GM21576 (cell line): ENCODE results near the gene KIF26B.
"Not testable (repeated sequence)": the region's sequence is repeated elsewhere in the genome, so short reads cannot be mapped to it uniquely, and the experiment has no call there.

Source experiments
- ATAC-seq: cut with Tn5 transposase; IDR thresholded peaks from one replicate; pipeline ENCODE4 v1.9.1; 2021; ENCODE audit warnings: mild to moderate bottlenecking, moderate library complexity; ENCODE audit not compliant: unreplicated experiment

Gene KIF26B

GRCh38 chr1:245663841-245664240, 509.1 kb downstream of the KIF26B start:
- no peak for ATAC-seq

GRCh38 chr1:245666412-245666811, 511.6 kb downstream of the KIF26B start:
- ATAC-seq, result no peak

GRCh38 chr1:245671349-245671748, 516.6 kb downstream of the KIF26B start:
- no peak for ATAC-seq

- ATAC-seq, result no peak
Observed at GRCh38 chr1:245671966-245672767, 517.4 kb downstream of the KIF26B start.

DNA sequence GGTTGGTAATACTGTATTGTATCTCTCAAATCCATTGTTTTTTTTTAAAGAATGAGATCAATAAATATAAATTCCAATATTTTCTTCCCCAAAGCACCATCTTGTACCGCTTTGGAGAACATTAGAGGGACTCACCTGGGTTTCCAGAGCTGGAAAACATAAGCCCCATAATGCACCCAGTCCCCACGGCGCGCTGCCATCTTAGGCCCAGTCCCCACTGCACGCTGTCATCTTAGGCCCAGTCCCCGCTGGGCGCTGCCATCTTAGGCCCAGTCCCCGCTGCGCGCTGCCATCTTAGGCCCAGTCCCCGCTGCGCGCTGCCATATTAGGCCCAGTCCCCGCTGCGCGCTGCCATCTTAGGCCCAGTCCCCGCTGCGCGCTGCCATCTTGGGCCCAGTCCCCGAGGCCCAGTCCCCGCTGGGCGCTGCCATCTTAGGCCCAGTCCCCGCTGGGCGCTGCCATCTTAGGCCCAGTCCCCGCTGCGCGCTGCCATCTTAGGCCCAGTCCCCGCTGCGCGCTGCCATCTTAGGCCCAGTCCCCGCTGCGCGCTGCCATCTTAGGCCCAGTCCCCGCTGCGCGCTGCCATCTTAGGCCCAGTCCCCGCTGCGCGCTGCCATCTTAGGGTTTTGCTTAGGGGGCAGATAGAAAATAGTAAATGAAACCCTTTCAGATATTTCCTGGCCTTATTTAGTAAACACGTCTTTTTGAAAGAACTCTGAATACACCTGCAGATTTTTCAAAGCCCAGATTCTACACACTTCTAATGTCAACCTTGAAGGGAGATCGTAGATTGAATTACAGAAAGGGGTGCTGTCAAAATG, 518.3 kb downstream of the KIF26B start:
- ATAC-seq, result not testable (repeated sequence)

DNA sequence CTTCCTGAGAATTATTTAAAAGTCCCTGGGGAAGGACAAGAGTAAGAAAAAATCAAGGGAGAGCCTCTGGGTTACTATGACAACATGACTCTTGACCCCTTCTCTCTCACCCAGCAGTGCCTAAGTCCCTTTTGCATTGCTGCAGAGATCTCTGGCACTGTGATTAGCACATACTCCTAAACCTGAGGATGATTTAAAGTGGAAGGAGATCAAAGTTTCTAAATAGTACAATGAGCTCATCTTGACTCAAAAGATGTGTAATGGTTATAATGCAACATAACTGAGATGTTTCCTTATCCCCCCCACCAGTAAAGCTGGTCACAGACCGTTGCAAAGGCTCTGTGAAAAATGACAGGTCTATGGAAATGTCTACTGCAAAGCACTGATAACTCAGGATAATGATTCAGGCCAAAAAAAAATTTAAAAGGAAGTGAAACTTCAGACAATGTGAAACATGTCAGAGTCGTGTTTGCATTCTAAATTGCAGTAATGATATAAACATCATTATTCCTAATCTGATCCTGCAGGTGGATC, 519.2 kb downstream of the KIF26B start:
- peak; percentile 73 for ATAC-seq

GRCh38 chr1:245677461-245678240, 522.9 kb downstream of the KIF26B start:
- no peak for ATAC-seq

- ATAC-seq, result no peak
Observed at GRCh38 chr1:245678860-245679411, 524.2 kb downstream of the KIF26B start.

DNA sequence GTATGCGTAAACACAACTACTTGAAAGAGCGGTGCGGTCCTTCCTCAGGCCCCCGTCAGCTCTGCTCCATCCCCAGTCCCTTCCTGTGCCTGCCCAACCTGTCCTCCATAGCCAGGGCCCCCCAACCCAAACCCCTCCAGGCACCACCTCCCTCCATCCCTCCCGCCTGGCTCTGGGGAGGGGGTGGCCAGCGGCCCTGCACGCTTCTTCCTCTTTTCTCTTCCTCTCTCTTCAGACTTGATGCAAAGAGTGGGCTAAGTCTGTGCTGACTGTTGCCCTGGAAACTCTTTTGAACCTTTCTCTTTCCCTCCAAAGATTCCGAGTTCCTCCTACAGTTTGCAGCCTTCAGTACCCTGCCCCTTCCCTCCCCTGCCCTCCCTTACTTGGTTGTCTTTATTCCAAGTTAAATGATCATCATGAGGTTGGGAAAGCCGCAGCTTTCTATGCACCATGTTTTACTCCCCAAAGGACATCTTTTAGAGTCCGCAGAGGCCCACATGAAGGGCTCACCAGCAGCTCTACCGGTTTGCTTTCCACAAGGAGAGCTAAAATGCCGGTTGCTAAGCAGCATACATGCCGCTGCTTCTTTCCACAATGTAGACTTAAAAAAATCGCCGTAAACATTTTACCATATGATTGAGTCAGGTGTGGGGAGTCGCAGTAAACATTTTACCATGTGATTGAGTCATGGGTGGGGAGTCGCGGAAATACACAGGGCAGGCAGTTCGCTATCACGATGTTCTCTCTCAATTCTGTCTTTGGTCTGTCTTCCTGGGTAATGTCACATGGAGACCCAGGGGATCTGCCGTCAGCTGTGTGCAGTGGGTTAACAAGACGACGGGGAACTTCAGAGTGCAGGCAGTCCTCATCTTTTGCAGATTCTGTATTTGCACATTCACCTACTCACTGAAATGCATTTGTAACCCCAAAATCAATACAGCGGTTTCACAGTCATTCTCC, 525.3 kb downstream of the KIF26B start:
- no peak for ATAC-seq

- ATAC-seq, result no peak
Observed at GRCh38 chr1:245682638-245683628, 528.1 kb downstream of the KIF26B start.

GRCh38 chr1:245683676-245684075, 528.9 kb downstream of the KIF26B start:
- ATAC-seq, result no peak

- ATAC-seq, result no peak
Observed at GRCh38 chr1:245684166-245684565, 529.4 kb downstream of the KIF26B start.

DNA sequence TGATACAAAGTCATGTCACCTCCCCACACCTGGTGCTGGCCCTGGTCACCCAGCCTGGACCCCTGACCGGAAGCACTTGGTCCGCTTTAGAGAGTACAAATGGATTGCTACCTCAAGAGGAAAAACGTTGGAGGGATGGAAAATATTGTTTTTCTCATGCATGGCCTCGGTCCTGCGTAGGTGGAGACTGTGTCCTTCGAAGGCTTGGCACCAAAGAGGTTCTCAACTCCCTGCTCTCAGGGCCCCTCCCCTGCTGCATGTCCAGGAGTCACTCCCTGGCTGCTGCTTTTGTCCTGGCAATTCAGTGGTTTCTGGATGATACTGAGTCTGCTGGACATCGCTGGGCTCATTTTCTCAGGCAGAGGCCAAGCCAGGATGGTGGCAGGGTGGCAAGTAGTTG, 529.8 kb downstream of the KIF26B start:
- ATAC-seq, result no peak

- ATAC-seq, result no peak
Observed at GRCh38 chr1:245685111-245685810, 530.5 kb downstream of the KIF26B start.

DNA sequence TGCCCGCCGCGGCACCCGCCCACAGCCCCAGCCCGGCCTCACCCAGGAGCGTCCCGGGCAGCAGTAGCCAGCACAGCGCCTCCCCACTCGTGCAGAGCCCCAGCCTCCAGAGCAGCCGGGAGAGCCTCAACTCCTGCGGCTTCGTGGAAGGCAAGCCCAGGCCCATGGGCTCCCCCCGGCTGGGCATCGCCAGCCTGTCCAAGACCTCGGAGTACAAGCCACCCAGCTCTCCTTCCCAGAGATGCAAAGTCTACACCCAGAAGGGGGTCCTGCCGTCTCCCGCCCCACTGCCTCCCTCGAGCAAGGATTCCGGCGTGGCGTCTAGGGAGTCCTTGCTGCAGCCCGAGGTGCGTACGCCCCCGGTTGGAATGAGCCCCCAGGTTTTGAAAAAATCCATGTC, 531.2 kb downstream of the KIF26B start:
- no peak for ATAC-seq

- no peak for ATAC-seq
Observed at GRCh38 chr1:245686446-245687030, 531.8 kb downstream of the KIF26B start.

GRCh38 chr1:245687152-245687635, 532.4 kb downstream of the KIF26B start:
- no peak for ATAC-seq
